IMR-90 (cell line): ENCODE measurements around the gene MCTP2. TPM values are rescaled to one million over a fixed set of nuclear protein-coding genes. Genes with fewer than 3 reads are reported as not detected.

Experiments used
- ATAC-seq: fragments of 200-7000 bp; cut with Tn5 transposase; 2 replicates; pipeline ENCODE4 v1.9.1; 2020; ENCODE audit warnings: low read depth, mild to moderate bottlenecking, moderate library complexity
- BruUV-seq: library from RNA; stranded (reverse); fragments of 400-500 nt; replicated peaks from 2 replicates; lab custom pipeline; 2021; lab: Mats Ljungman, UMichigan
- CTCF ChIA-PET: fragments of 300-600 bp; formaldehyde crosslinking; extraction: SDS; loops from one replicate; lab custom pipeline; 2021; ENCODE audit warnings: antibody characterized with exemption; lab: Yijun Ruan, JAX
- POLR2A ChIA-PET: fragments of 300-600 bp; sonication (Branson Sonifier 250); formaldehyde crosslinking; loops from one replicate; lab custom pipeline; 2022; ENCODE audit warnings: antibody characterized with exemption; ENCODE audit not compliant: unreplicated experiment; lab: Charles Lee
- DNase-seq: peaks from one replicate; pipeline ENCODE4 v3.0.0; 2013
- H2AFZ ChIP-seq: replicated peaks from 2 replicates; pipeline ENCODE3; 2013; ENCODE audit warnings: low read length, mild to moderate bottlenecking; ENCODE audit not compliant: poor library complexity
- H2AK5ac ChIP-seq: 2 replicates; pipeline ENCODE4 v1.6.1; 2013; ENCODE audit warnings: low read depth, low read length, inconsistent platforms
- H2AK9ac ChIP-seq: replicated peaks from 2 replicates; pipeline ENCODE3; 2013; ENCODE audit warnings: mild to moderate bottlenecking, low read depth, low read length, moderate library complexity; ENCODE audit not compliant: poor library complexity
- H2BK120ac ChIP-seq: 2 replicates; pipeline ENCODE4 v1.6.1; 2013; ENCODE audit warnings: low read depth, low read length, inconsistent platforms
- H2BK15ac ChIP-seq: 3 replicates; pipeline ENCODE4 v1.6.1; 2013; ENCODE audit warnings: low read depth, low read length, inconsistent platforms
- H2BK20ac ChIP-seq: 2 replicates; pipeline ENCODE4 v1.6.1; 2013; ENCODE audit warnings: low read depth, mild to moderate bottlenecking, inconsistent platforms, low read length, moderate library complexity
- H2BK5ac ChIP-seq: 2 replicates; pipeline ENCODE4 v1.6.1; 2013; ENCODE audit warnings: mild to moderate bottlenecking, low read depth, low read length, inconsistent platforms; ENCODE audit not compliant: poor library complexity, severe bottlenecking
- H3K14ac ChIP-seq: replicated peaks from 2 replicates; pipeline ENCODE4 v1.6.1; 2013; ENCODE audit warnings: low read depth, low read length, inconsistent platforms
- H3K18ac ChIP-seq: 2 replicates; pipeline ENCODE4 v1.6.1; 2013; ENCODE audit warnings: low read depth, low read length, control low read depth
- H3K23ac ChIP-seq: 2 replicates; pipeline ENCODE4 v1.6.1; 2013; ENCODE audit warnings: low read depth, low read length, inconsistent platforms
- H3K27ac ChIP-seq: 2 replicates; pipeline ENCODE4 v1.5.1; 2013; ENCODE audit warnings: mild to moderate bottlenecking, control low read depth, low read length; ENCODE audit not compliant: insufficient read depth
- H3K27me3 ChIP-seq: 2 replicates; pipeline ENCODE4 v1.6.1; 2013; ENCODE audit warnings: low read length; ENCODE audit not compliant: control insufficient read depth, insufficient read depth
- H3K36me3 ChIP-seq: 2 replicates; pipeline ENCODE4 v1.6.1; 2013; ENCODE audit warnings: low read length, mixed read lengths; ENCODE audit not compliant: control insufficient read depth, insufficient read depth
- H3K4ac ChIP-seq: 2 replicates; pipeline ENCODE4 v1.6.1; 2013; ENCODE audit warnings: low read depth, low read length, inconsistent platforms
- H3K4me1 ChIP-seq: 2 replicates; pipeline ENCODE4 v1.6.1; 2013; ENCODE audit warnings: low read length, mixed read lengths; ENCODE audit not compliant: control insufficient read depth, insufficient read depth
- H3K4me2 ChIP-seq: 2 replicates; pipeline ENCODE4 v1.6.1; 2013; ENCODE audit warnings: low read depth, mild to moderate bottlenecking, control low read depth, low read length, moderate library complexity
- H3K4me3 ChIP-seq: 2 replicates; pipeline ENCODE4 v1.5.1; 2013; ENCODE audit warnings: low read depth, mild to moderate bottlenecking, control low read depth, low read length, moderate library complexity; ENCODE audit not compliant: insufficient read depth
- H3K56ac ChIP-seq: 2 replicates; pipeline ENCODE4 v1.6.1; 2013; ENCODE audit warnings: low read length, inconsistent platforms; ENCODE audit not compliant: insufficient read depth; ENCODE audit errors: extremely low read depth
- H3K79me1 ChIP-seq, 2 experiments: 2 replicates each; pipeline ENCODE4 v1.6.1; 2013; ENCODE audit warnings: low read length in 2 of 2, inconsistent platforms in 1 of 2, low read depth in 1 of 2
- H3K9ac ChIP-seq: 2 replicates; pipeline ENCODE4 v1.6.1; 2013; ENCODE audit warnings: low read depth, low read length, control low read depth
- H3K9me1 ChIP-seq: 2 replicates; pipeline ENCODE4 v1.6.1; 2013; ENCODE audit warnings: low read length, inconsistent platforms; ENCODE audit not compliant: insufficient read depth
- H3K9me3 ChIP-seq: 2 replicates; pipeline ENCODE4 v1.6.1; 2013; ENCODE audit warnings: low read length; ENCODE audit not compliant: control insufficient read depth, insufficient read depth
- H4K20me1 ChIP-seq: 2 replicates; pipeline ENCODE4 v1.6.1; 2013; ENCODE audit warnings: low read length, inconsistent platforms; ENCODE audit not compliant: insufficient read depth
- H4K5ac ChIP-seq: 2 replicates; pipeline ENCODE4 v1.6.1; 2013; ENCODE audit warnings: mild to moderate bottlenecking, low read depth, low read length, control low read depth
- H4K8ac ChIP-seq, 2 experiments: 2 replicates each; pipeline ENCODE4 v1.6.1; 2013; ENCODE audit warnings: low read depth in 2 of 2, low read length in 2 of 2, control low read depth in 1 of 2, inconsistent platforms in 1 of 2
- H4K91ac ChIP-seq: 2 replicates; pipeline ENCODE4 v1.6.1; 2013; ENCODE audit warnings: low read depth, low read length, inconsistent platforms; ENCODE audit not compliant: insufficient read depth
- BHLHE40 ChIP-seq: fragments of 150-350 bp; IDR thresholded peaks from 2 replicates; pipeline ENCODE4 v1.6.1; 2016; ENCODE audit warnings: mild to moderate bottlenecking, low read depth, low read length
- CEBPB ChIP-seq: IDR thresholded peaks from 2 replicates; pipeline ENCODE4 v1.6.1; 2012; ENCODE audit warnings: low read depth, low read length, improper control_type of control experiment
- CHD1 ChIP-seq: IDR thresholded peaks from 2 replicates; pipeline ENCODE4 v1.6.1; 2012; ENCODE audit warnings: low read depth, low read length, improper control_type of control experiment
- FOS ChIP-seq: fragments of 150-350 bp; IDR thresholded peaks from 2 replicates; pipeline ENCODE4 v1.6.1; 2016; ENCODE audit warnings: low read depth, low read length
- MAZ ChIP-seq: IDR thresholded peaks from 2 replicates; pipeline ENCODE4 v1.6.1; 2012; ENCODE audit warnings: low read depth, mild to moderate bottlenecking, low read length, improper control_type of control experiment, moderate library complexity, borderline replicate concordance
- MXI1 ChIP-seq: IDR thresholded peaks from 2 replicates; pipeline ENCODE4 v1.6.1; 2012; ENCODE audit warnings: low read depth, mild to moderate bottlenecking, low read length, moderate library complexity, borderline replicate concordance
- NFE2L2 ChIP-seq: fragments of 150-350 bp; IDR thresholded peaks from 2 replicates; pipeline ENCODE4 v1.6.1; 2016; ENCODE audit warnings: low read depth, mild to moderate bottlenecking, low read length
- RAD21 ChIP-seq: IDR thresholded peaks from 2 replicates; pipeline ENCODE4 v1.6.1; 2012; ENCODE audit warnings: low read length, improper control_type of control experiment
- RCOR1 ChIP-seq: IDR thresholded peaks from 2 replicates; pipeline ENCODE4 v1.6.1; 2012; ENCODE audit warnings: mild to moderate bottlenecking, low read length, improper control_type of control experiment; ENCODE audit not compliant: insufficient replicate concordance
- RFX5 ChIP-seq: IDR thresholded peaks from 2 replicates; pipeline ENCODE4 v1.8.0; 2012; ENCODE audit warnings: low read depth, mild to moderate bottlenecking, low read length, moderate library complexity
- SMC3 ChIP-seq: fragments of 150-350 bp; IDR thresholded peaks from 2 replicates; pipeline ENCODE4 v1.6.1; 2016; ENCODE audit warnings: low read depth, mild to moderate bottlenecking, antibody characterized with exemption, low read length, moderate library complexity
- WGBS, 2 experiments: methylation state at CpG; one replicate each; pipeline versions ENCODE4 v1.1.5 to v1.1.7; 2013; ENCODE audit warnings: missing lambda C conversion rate in 2 of 2; ENCODE audit not compliant: insufficient read length in 1 of 2; ENCODE audit errors: extremely low coverage in 2 of 2; 5-methylcytosine and 5-hydroxymethylcytosine counted together
- dilution Hi-C: fragments of 300-500 bp; cut with HindIII; formaldehyde crosslinking; loops from one replicate; pipeline ENCODE4 v1.14.3; 2018; ENCODE audit warnings: low sequenced_read_pairs; ENCODE audit not compliant: unreplicated experiment
- in situ Hi-C: fragments of 300-500 bp; cut with MboI; formaldehyde crosslinking; loops from 3 replicates; pipeline ENCODE4 v1.14.3; 2019; ENCODE audit warnings: low sequenced_read_pairs, inconsistent platforms, mixed read lengths
- intact Hi-C: fragments of 100-400 bp; cut with micrococcal nuclease; formaldehyde crosslinking; loops from 2 replicates; pipeline ENCODE4 v1.10.0; 2022
- polyA plus RNA-seq, 3 experiments: library from polyadenylated mRNA; depleted of rRNA; stranded (reverse); fragments of >200 nt; gene quantifications; 2 replicates each; pipeline ENCODE4 v1.2.3, GENCODE V29; 2012; ENCODE audit warnings: low replicate concordance in 1 of 3
- total RNA-seq: library from RNA; depleted of rRNA; stranded (reverse); fragments of >200 nt; gene quantifications from 2 replicates; pipeline ENCODE4 v1.2.3, GENCODE V29; 2012
- TF ChIP-seq, protein P1 (sequence below): fragments of 150-350 bp; IDR thresholded peaks from 2 replicates; pipeline ENCODE4 v1.6.1; 2017; ENCODE audit warnings: mild to moderate bottlenecking, antibody characterized with exemption, low read length, low read depth
- TF ChIP-seq, protein P2 (sequence below): fragments of 150-350 bp; IDR thresholded peaks from 2 replicates; pipeline ENCODE4 v1.6.1; 2016; ENCODE audit warnings: low read depth, mild to moderate bottlenecking, low read length, moderate library complexity, borderline replicate concordance
- TF ChIP-seq, protein P3 (sequence below): conservative IDR thresholded peaks from 2 replicates; pipeline ENCODE4 v1.5.1; 2012; ENCODE audit warnings: mild to moderate bottlenecking, low read depth, low read length, improper control_type of control experiment

MCTP2 gene
- total and polyA plus RNA-seq, 2 of the 4 experiments (the other 2 are of a cell fraction) = 5.1 to 9.9 TPM

DNA sequence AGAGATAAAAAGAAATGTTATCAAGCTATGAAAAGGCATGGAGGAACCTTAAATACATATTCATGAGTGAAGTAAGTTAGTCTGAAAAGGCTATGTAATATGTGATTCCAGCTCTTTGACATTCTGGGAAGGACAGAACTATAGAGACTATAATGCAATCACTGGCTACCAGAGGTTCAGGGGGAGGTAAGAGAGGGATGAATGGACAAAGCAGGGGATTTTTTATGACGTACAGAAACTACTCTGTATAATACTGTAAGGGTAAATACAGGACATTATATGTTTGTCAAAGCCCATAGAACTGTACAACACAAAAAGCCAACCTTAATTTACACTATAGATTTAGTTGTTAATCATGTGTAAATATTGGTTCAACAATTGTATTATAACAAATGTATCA lies 46.1 kb downstream of the MCTP2 start:
- Histone ChIP-seq H2BK120ac (no peak overlapping the region), H4K20me1 (no peaks in the 10 kb centered on the region), H4K5ac (no peak overlapping the region), H3K27me3 (no peaks in the 10 kb centered on the region), H2AFZ (no peak overlapping the region), H2AK5ac (no peak overlapping the region), H3K9me3 (no peaks in the 10 kb centered on the region), H2BK15ac (no peak overlapping the region), H3K79me1 (peaks cover 5 to 6% of the 10 kb centered on the region in 2 experiments; a peak in 2 of 4 replicates), H3K36me3 (no peaks in the 10 kb centered on the region), H3K18ac (no peak overlapping the region), H3K4me3 (no peak overlapping the region), H4K91ac (no peak overlapping the region), H3K4me1 (no peaks in the 10 kb centered on the region), H3K27ac (no peak overlapping the region), H3K4me2 (no peak overlapping the region), H2BK5ac (no peak overlapping the region), H3K14ac (no peak overlapping the region), H2AK9ac (no peak overlapping the region), H3K4ac (no peak overlapping the region), H3K9me1 (no peaks in the 10 kb centered on the region), H3K56ac (no peak overlapping the region), H2BK20ac (no peak overlapping the region), H3K23ac (no peak overlapping the region), H3K9ac (no peak overlapping the region), H4K8ac (no peak overlapping the region)
- in situ Hi-C loops (no loop called here), dilution Hi-C loops (no loop called here), intact Hi-C loops (no loop called here)
- ATAC-seq = no peak
- no TSS peak for BruUV-seq
- no peak for DNase-seq
- no peak for TF ChIP-seq CHD1
- no peak for TF ChIP-seq MXI1
- no peak for TF ChIP-seq RFX5
- TF ChIP-seq, protein P1, sequence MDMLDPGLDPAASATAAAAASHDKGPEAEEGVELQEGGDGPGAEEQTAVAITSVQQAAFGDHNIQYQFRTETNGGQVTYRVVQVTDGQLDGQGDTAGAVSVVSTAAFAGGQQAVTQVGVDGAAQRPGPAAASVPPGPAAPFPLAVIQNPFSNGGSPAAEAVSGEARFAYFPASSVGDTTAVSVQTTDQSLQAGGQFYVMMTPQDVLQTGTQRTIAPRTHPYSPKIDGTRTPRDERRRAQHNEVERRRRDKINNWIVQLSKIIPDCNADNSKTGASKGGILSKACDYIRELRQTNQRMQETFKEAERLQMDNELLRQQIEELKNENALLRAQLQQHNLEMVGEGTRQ = no peak
- TF ChIP-seq, protein P2, sequence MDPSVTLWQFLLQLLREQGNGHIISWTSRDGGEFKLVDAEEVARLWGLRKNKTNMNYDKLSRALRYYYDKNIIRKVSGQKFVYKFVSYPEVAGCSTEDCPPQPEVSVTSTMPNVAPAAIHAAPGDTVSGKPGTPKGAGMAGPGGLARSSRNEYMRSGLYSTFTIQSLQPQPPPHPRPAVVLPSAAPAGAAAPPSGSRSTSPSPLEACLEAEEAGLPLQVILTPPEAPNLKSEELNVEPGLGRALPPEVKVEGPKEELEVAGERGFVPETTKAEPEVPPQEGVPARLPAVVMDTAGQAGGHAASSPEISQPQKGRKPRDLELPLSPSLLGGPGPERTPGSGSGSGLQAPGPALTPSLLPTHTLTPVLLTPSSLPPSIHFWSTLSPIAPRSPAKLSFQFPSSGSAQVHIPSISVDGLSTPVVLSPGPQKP = no peak
- TF ChIP-seq BHLHE40 = no peak
- no peak for TF ChIP-seq SMC3
- TF ChIP-seq, protein P3, sequence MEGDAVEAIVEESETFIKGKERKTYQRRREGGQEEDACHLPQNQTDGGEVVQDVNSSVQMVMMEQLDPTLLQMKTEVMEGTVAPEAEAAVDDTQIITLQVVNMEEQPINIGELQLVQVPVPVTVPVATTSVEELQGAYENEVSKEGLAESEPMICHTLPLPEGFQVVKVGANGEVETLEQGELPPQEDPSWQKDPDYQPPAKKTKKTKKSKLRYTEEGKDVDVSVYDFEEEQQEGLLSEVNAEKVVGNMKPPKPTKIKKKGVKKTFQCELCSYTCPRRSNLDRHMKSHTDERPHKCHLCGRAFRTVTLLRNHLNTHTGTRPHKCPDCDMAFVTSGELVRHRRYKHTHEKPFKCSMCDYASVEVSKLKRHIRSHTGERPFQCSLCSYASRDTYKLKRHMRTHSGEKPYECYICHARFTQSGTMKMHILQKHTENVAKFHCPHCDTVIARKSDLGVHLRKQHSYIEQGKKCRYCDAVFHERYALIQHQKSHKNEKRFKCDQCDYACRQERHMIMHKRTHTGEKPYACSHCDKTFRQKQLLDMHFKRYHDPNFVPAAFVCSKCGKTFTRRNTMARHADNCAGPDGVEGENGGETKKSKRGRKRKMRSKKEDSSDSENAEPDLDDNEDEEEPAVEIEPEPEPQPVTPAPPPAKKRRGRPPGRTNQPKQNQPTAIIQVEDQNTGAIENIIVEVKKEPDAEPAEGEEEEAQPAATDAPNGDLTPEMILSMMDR = no peak
- TF ChIP-seq MAZ = no peak
- TF ChIP-seq NFE2L2 = no peak
- TF ChIP-seq RCOR1 = no peak
- no peak for TF ChIP-seq FOS
- TF ChIP-seq CEBPB = no peak
- no peak for TF ChIP-seq RAD21
- no CpG with 5 or more reads among the region's 1 CpG for WGBS, 2 experiments
- CTCF ChIA-PET = interaction anchor here (0.6 kb wide), 1 partner anchor 56 kb away, joined by 5 read pairs; no protein-coding TSS in a partner anchor
- POLR2A ChIA-PET = no interaction called here
